H9 (cell line): ENCODE measurements around the gene ETNK2. TPM values are rescaled to one million over a fixed set of nuclear protein-coding genes. Genes with fewer than 3 reads are reported as not detected.

Experiments used
- DNase-seq: peaks from one replicate; pipeline ENCODE4 v3.0.0-alpha.2; 2017
- H2AFZ ChIP-seq: one replicate; pipeline ENCODE4 v1.6.1; 2013; ENCODE audit warnings: mild to moderate bottlenecking, low read length, control low read depth, moderate library complexity
- H2AK5ac ChIP-seq: 2 replicates; pipeline ENCODE4 v1.6.1; 2013; ENCODE audit warnings: low read length, control low read depth, mixed read lengths; ENCODE audit not compliant: insufficient read length
- H2BK120ac ChIP-seq: one replicate; pipeline ENCODE4 v1.6.1; 2013; ENCODE audit warnings: low read depth, mild to moderate bottlenecking, low read length, control low read depth, inconsistent platforms; ENCODE audit not compliant: poor library complexity, severe bottlenecking
- H2BK12ac ChIP-seq: 2 replicates; pipeline ENCODE4 v1.6.1; 2013; ENCODE audit warnings: low read length, control low read depth, mixed read lengths, low read depth; ENCODE audit not compliant: insufficient read length
- H2BK15ac ChIP-seq: 2 replicates; pipeline ENCODE4 v1.6.1; 2013; ENCODE audit warnings: low read depth, low read length, control low read depth
- H2BK20ac ChIP-seq: one replicate; pipeline ENCODE4 v1.6.1; 2013; ENCODE audit warnings: low read depth, mild to moderate bottlenecking, low read length, control low read depth, inconsistent platforms; ENCODE audit not compliant: poor library complexity, severe bottlenecking
- H2BK5ac ChIP-seq: 2 replicates; pipeline ENCODE4 v1.6.1; 2013; ENCODE audit warnings: low read length, control low read depth, mixed read lengths; ENCODE audit not compliant: insufficient read length
- H3K14ac ChIP-seq: 2 replicates; pipeline ENCODE4 v1.6.1; 2013; ENCODE audit warnings: low read length, control low read depth; ENCODE audit not compliant: insufficient read depth
- H3K18ac ChIP-seq: 2 replicates; pipeline ENCODE4 v1.6.1; 2013; ENCODE audit warnings: low read depth, mild to moderate bottlenecking, mixed read lengths, low read length, control low read depth; ENCODE audit not compliant: insufficient read length
- H3K23ac ChIP-seq: 2 replicates; pipeline ENCODE4 v1.6.1; 2013; ENCODE audit warnings: low read length, control low read depth, mixed read lengths, low read depth; ENCODE audit not compliant: insufficient read length
- H3K23me2 ChIP-seq: 2 replicates; pipeline ENCODE4 v1.6.1; 2013; ENCODE audit warnings: low read depth, mild to moderate bottlenecking, mixed read lengths, low read length, control low read depth; ENCODE audit not compliant: insufficient read length, poor library complexity, severe bottlenecking
- H3K27ac ChIP-seq: 2 replicates; pipeline ENCODE4 v1.5.1; 2013; ENCODE audit warnings: low read length, control low read depth, mixed read lengths, low read depth; ENCODE audit not compliant: insufficient read length
- H3K27me3 ChIP-seq: 2 replicates; pipeline ENCODE4 v1.6.1; 2013; ENCODE audit warnings: low read length, control low read depth, inconsistent platforms; ENCODE audit not compliant: insufficient read depth
- H3K4ac ChIP-seq: 2 replicates; pipeline ENCODE4 v1.6.1; 2013; ENCODE audit warnings: low read depth, mild to moderate bottlenecking, control low read depth, inconsistent platforms, low read length, moderate library complexity
- H3K4me1 ChIP-seq: 2 replicates; pipeline ENCODE4 v1.6.1; 2013; ENCODE audit warnings: low read length, control low read depth, inconsistent platforms; ENCODE audit not compliant: insufficient read depth
- H3K4me2 ChIP-seq: 2 replicates; pipeline ENCODE4 v1.6.1; 2013; ENCODE audit warnings: low read length, control low read depth, mixed read lengths; ENCODE audit not compliant: insufficient read length, insufficient read depth
- H3K56ac ChIP-seq: 2 replicates; pipeline ENCODE4 v1.6.1; 2013; ENCODE audit warnings: low read depth, mild to moderate bottlenecking, mixed read lengths, low read length, control low read depth; ENCODE audit not compliant: insufficient read length
- H3K79me1 ChIP-seq: 2 replicates; pipeline ENCODE4 v1.6.1; 2013; ENCODE audit warnings: low read depth, mild to moderate bottlenecking, moderate library complexity, low read length, control low read depth, inconsistent platforms; ENCODE audit not compliant: insufficient read depth, poor library complexity, severe bottlenecking
- H3K79me2 ChIP-seq: 2 replicates; pipeline ENCODE4 v1.6.1; 2013; ENCODE audit warnings: low read length, control low read depth, inconsistent platforms; ENCODE audit not compliant: insufficient read depth
- H3K9ac ChIP-seq: 2 replicates; pipeline ENCODE4 v1.6.1; 2013; ENCODE audit warnings: low read length, control low read depth, mixed read lengths; ENCODE audit not compliant: insufficient read length; ENCODE audit errors: extremely low read depth
- H3K9me3 ChIP-seq: one replicate; pipeline ENCODE4 v1.6.1; 2013; ENCODE audit warnings: low read depth, low read length, inconsistent platforms; ENCODE audit not compliant: control insufficient read depth
- H3T11ph ChIP-seq: one replicate; pipeline ENCODE4 v1.6.1; 2013; ENCODE audit warnings: mild to moderate bottlenecking, low read length, control low read depth, inconsistent platforms
- H4K20me1 ChIP-seq: one replicate; pipeline ENCODE4 v1.6.1; 2013; ENCODE audit not compliant: control insufficient read depth, insufficient read length, insufficient read depth
- H4K5ac ChIP-seq: 2 replicates; pipeline ENCODE4 v1.6.1; 2013; ENCODE audit warnings: low read depth, mild to moderate bottlenecking, mixed read lengths, low read length, control low read depth; ENCODE audit not compliant: insufficient read length
- H4K8ac ChIP-seq: replicated peaks from 2 replicates; pipeline ENCODE4 v1.6.1; 2013; ENCODE audit warnings: low read length, control low read depth, mixed read lengths, low read depth; ENCODE audit not compliant: insufficient read length
- H4K91ac ChIP-seq: 2 replicates; pipeline ENCODE4 v1.6.1; 2013; ENCODE audit warnings: low read depth, mild to moderate bottlenecking, moderate library complexity, mixed read lengths, low read length, control low read depth; ENCODE audit not compliant: insufficient read length
- H3K27ac Mint-ChIP-seq, 3 experiments: 2 replicates in 2 of 3; 3 replicates in 1 of 3; pipeline ENCODE4 v1.8.0; 2020 to 2021; ENCODE audit warnings: mixed read lengths in 3 of 3, mild to moderate bottlenecking in 1 of 3, moderate library complexity in 1 of 3
- H3K27me3 Mint-ChIP-seq: 2 replicates; pipeline ENCODE4 v1.8.0; 2021; ENCODE audit warnings: low read depth, mild to moderate bottlenecking, moderate library complexity, mixed read lengths
- H3K36me3 Mint-ChIP-seq, 3 experiments: 2 replicates in 2 of 3; 3 replicates in 1 of 3; pipeline ENCODE4 v1.8.0; 2020 to 2021; ENCODE audit warnings: low read depth in 3 of 3, mixed read lengths in 3 of 3; ENCODE audit not compliant: insufficient read depth in 1 of 3
- H3K4me1 Mint-ChIP-seq, 2 experiments: 2 replicates each; pipeline ENCODE4 v1.8.0; 2020; ENCODE audit warnings: mixed read lengths in 2 of 2
- H3K4me3 Mint-ChIP-seq, 2 experiments: 2 replicates in 1 of 2; 3 replicates in 1 of 2; pipeline ENCODE4 v1.8.0; 2020 to 2021; ENCODE audit warnings: mild to moderate bottlenecking in 2 of 2, mixed read lengths in 2 of 2, moderate library complexity in 1 of 2
- H3K9me3 Mint-ChIP-seq, 2 experiments: 2 replicates in 1 of 2; 3 replicates in 1 of 2; pipeline ENCODE4 v1.8.0; 2020; ENCODE audit warnings: mild to moderate bottlenecking in 2 of 2, mixed read lengths in 2 of 2, moderate library complexity in 1 of 2
- WGBS: extraction: QIAGEN DNeasy Blood & Tissue Kit; methylation state at CpG from one replicate; pipeline ENCODE4 v1.1.7; 2013; ENCODE audit warnings: missing lambda C conversion rate, low lambda C conversion rate, mixed read lengths; ENCODE audit not compliant: insufficient read length; ENCODE audit errors: extremely low coverage; 5-methylcytosine and 5-hydroxymethylcytosine counted together
- total RNA-seq: library from RNA; stranded (reverse); gene quantifications from 2 replicates; pipeline ENCODE4 v1.2.1, GENCODE V29; 2021
- TF ChIP-seq, protein P1 (sequence below): fragments of 200-600 bp; sonication (generic); conservative IDR thresholded peaks from 3 replicates; pipeline ENCODE4 v1.8.0; 2021; ENCODE audit warnings: antibody characterized with exemption, mild to moderate bottlenecking

The ETNK2 gene
- total RNA-seq, 1 experiment from 2014 or later: 17.6 TPM

DNA sequence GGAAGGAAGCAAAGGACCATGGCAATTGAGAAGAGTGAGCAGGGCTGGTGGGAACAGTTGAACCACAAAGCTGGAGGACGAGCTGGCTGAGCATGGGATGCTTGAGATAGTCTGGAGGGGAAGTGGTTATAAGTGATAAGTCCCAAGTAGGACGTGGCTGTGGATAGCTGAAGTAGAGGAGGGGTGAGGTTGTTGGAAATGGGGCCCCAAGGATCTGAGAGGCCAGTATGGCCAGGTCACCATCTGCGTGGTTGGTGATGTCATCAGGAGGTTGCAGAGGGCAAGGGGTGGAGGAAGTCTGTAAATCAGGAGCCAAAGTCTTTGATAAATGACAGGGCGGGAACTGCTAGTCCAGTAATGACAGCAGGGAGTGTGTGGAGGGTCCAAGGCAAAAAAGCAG lies 25.3 kb upstream of the ETNK2 start:
- no peak overlapping the region for H3K9ac ChIP-seq
- no peaks in the 10 kb centered on the region for H3K79me2 ChIP-seq
- no peak overlapping the region for H2BK20ac ChIP-seq
- H3K56ac ChIP-seq: no peak overlapping the region
- Mint-ChIP-seq H3K4me3 (no peak overlapping the region), H3K9me3 (peaks cover 4 to 19% of the 10 kb centered on the region in 2 experiments; a peak in 3 of 5 replicates), H3K27me3 (peaks cover 34% of the 10 kb centered on the region), H3K36me3 (peaks cover 0 to 4% (median 0%) of the 10 kb centered on the region in 3 experiments; a peak in 2 of 7 replicates), H3K4me1 (no peaks in the 10 kb centered on the region), H3K27ac (no peak overlapping the region)
- no peak overlapping the region for H3K4ac ChIP-seq
- no peak overlapping the region for H3K14ac ChIP-seq
- no peaks in the 10 kb centered on the region for H3K9me3 ChIP-seq
- H3T11ph ChIP-seq: no peak overlapping the region
- H3K18ac ChIP-seq: no peak overlapping the region
- no peak overlapping the region for H3K23ac ChIP-seq
- no peak overlapping the region for H2AFZ ChIP-seq
- no peaks in the 10 kb centered on the region for H3K79me1 ChIP-seq
- TF ChIP-seq, protein P1, sequence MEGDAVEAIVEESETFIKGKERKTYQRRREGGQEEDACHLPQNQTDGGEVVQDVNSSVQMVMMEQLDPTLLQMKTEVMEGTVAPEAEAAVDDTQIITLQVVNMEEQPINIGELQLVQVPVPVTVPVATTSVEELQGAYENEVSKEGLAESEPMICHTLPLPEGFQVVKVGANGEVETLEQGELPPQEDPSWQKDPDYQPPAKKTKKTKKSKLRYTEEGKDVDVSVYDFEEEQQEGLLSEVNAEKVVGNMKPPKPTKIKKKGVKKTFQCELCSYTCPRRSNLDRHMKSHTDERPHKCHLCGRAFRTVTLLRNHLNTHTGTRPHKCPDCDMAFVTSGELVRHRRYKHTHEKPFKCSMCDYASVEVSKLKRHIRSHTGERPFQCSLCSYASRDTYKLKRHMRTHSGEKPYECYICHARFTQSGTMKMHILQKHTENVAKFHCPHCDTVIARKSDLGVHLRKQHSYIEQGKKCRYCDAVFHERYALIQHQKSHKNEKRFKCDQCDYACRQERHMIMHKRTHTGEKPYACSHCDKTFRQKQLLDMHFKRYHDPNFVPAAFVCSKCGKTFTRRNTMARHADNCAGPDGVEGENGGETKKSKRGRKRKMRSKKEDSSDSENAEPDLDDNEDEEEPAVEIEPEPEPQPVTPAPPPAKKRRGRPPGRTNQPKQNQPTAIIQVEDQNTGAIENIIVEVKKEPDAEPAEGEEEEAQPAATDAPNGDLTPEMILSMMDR: no peak
- DNase-seq: no peak
- no peaks in the 10 kb centered on the region for H3K4me1 ChIP-seq
- no peaks in the 10 kb centered on the region for H3K27me3 ChIP-seq
- H3K23me2 ChIP-seq: no peaks in the 10 kb centered on the region
- no peak overlapping the region for H2BK5ac ChIP-seq
- no peak overlapping the region for H3K4me2 ChIP-seq
- no peak overlapping the region for H2BK15ac ChIP-seq
- H4K8ac ChIP-seq: no peak overlapping the region
- no peak overlapping the region for H2BK12ac ChIP-seq
- no peak overlapping the region for H4K91ac ChIP-seq
- H2BK120ac ChIP-seq: no peak overlapping the region
- no peak overlapping the region for H3K27ac ChIP-seq
- WGBS: no CpG with 5 or more reads among the region's 4 CpGs
- no peak overlapping the region for H2AK5ac ChIP-seq
- H4K5ac ChIP-seq: no peak overlapping the region
- no peaks in the 10 kb centered on the region for H4K20me1 ChIP-seq
